Globus pallidus (tissue), 1 donor: ENCODE data around the gene ACY1.
"Not testable (repeated sequence)": the region's sequence is repeated elsewhere in the genome, so short reads cannot be mapped to it uniquely, and the experiment has no call there.

ENCODE experiments used
- DNase-seq: peaks from one replicate; pipeline ENCODE4 v3.0.0-alpha.2; 2015; ENCODE audit warnings: low spot score

The ACY1 gene

GRCh38 chr3:52024765-52025452 lies 41.6 kb downstream of the ACY1 start:
- no peak for DNase-seq

DNA sequence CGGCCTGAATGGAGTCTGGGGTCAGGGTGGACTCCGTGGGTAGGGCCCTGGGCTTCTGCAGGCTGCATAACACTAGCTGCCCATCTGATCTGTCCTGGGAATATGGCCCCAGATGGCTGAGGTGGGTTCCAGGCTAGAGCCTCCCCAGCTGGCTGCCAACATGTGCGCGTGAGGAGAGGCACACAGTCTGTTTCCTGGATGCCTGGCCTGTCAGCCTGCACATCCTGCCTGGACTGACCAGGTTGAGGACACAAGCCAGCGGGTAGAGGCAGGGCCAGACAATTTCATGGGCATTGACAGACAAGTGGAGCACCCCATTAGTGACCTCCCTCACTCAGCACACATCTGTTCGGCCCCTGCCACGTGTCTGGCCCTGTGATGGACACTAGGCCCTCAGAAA lies 42.1 kb downstream of the ACY1 start:
- no peak for DNase-seq

DNA sequence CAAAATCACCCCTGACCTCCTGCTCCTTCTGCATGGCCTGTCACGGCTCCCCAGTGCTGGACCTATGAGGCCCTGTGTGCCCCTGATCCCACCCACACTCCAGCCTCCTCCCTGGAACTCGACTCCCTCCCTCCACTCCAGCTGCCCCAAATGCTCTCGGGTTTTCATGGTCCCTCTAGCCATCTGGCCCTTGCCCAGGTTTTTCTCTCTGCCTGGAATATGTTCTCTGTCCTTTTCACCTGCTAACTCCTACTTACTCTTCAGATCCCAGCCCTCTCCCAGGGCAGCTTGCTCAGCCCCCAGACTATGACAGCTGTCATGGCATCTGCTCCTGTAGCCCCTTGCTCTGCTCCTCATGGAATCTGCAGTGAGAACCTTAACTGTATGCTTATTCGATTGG lies 42.7 kb downstream of the ACY1 start:
- no peak for DNase-seq

DNA sequence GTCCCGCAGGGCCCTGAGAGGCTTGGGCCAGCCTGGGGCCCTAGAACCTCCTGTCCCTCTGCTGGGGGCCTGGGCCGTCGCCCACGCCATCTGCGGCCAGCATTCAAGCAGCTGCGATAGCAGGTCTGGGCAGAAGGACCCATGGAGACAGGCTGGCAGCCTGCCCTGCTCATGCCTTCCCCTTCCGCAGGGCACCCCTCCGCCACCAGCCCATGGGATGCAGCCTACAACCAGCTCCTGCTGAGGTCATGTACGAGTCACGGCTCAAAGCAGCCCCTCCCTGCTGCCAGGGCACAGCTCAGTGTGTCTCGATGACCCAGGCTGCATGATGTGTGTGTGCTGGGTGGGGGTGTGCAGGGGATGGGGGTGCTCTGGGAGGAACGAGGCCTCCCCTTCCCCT lies 45.2 kb downstream of the ACY1 start:
- peak; percentile 89 for DNase-seq

DNA sequence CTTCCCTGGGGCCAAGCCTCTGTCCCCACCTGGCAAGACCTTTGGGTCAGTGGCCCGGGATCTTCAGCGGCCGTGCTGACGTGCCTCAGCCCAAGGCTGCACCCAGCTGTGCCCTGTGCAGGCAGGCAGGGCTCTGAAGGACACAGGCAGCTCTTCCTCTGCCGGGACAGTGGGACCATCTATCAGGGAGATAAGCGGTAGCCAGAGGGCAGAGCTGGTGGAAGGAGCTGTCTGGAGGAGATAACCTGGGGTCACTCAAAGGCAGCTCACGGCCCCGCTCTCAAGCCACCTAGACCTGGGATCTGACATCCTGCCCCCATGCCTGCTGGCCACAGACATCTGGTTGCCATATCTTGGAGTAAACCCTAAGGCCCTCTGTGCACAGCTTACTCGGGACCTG lies 45.7 kb downstream of the ACY1 start:
- no peak for DNase-seq

DNA sequence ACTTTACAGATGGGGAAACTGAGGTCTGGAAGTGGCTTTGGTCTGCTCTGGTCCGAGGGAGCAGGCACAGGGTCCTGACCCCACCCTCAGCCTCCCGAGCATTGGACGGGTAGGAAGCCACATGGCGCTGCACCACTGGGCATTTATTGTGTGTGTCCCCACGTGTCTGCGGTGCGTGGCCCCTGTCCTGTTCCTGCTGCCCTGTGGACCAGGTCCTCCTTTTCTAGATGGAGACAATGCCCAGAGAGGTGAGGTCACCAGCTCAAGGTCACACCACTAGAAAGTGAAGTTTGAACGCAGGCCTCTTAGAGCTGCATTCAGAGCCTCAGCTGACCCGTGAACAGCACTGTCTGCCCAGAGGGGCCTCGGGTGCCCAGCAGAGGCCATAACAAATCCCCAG lies 46.2 kb downstream of the ACY1 start:
- DNase-seq: no peak

DNA sequence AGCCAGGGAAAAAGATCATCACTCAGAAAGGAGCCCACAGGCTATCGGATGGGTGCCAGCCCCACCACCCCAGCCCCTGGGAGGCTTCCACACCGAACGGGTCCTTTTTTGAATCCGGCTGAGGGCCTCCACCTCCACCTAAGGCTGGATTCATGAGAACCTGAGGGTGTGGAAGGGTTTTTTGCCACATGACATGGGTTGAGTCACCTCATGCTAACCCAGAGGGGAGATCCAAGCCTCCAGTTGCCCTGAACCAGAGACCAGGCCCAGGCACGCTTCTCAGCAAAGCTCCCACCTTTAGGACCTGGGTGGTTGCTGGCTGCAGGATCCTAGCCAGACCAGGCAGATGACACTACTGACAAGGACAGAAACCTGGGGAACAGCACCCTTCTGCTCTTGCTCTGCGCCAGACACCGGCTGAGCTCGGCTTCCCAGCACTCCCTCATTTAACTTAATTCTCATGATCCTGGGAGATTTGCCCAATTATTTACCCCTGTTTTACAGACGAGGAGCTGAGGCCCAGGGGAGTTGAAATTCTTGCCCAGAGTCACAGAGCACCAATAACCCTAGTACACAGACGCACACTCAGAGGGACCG lies 47.5 kb downstream of the ACY1 start:
- DNase-seq: no peak

GRCh38 chr3:52031896-52032295 lies 48.6 kb downstream of the ACY1 start:
- no peak for DNase-seq

- peak; percentile 71 for DNase-seq
Measured at GRCh38 chr3:52032702-52033408, 49.5 kb downstream of the ACY1 start.

DNA sequence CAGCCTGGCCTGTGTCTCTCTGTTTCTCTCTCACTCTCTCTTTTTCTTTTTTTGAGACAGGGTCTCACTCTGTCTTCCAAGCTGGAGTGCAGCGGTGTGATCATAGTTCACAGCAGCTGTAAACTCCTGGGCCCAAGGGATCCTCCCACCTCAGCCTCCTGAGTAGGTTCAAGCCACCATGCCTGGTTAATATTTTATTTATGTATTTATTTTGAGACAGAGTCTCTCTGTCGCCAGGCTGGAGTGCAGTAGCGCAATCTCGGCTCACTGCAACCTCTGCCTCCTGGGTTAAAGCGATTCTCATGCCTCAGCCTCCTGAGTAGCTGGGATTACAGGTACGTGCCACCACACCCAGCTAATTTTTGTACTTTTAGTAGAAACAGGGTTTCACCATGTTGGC lies 50.4 kb downstream of the ACY1 start:
- not testable (repeated sequence) for DNase-seq

DNA sequence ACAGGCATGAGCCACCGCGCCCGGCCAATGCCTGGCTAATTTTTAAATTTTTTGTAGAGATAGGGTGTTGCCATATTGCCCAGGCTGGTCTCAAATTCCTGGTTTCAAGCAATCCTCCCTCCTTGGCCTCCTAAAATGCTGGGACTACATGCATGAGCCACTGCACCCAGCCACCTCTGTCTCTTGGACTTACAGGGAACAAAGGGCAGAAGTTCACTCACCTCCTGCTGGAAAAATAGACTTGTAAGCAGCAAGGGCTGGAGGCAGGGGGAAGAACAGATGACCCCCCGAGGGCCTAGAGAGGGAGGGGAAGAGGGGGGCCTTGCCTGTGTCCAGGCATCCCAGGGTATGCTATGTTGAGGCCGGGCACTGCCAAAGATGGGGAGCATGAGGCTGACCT lies 50.9 kb downstream of the ACY1 start:
- DNase-seq: no peak

GRCh38 chr3:52034651-52035050 lies 51.3 kb downstream of the ACY1 start:
- no peak for DNase-seq

DNA sequence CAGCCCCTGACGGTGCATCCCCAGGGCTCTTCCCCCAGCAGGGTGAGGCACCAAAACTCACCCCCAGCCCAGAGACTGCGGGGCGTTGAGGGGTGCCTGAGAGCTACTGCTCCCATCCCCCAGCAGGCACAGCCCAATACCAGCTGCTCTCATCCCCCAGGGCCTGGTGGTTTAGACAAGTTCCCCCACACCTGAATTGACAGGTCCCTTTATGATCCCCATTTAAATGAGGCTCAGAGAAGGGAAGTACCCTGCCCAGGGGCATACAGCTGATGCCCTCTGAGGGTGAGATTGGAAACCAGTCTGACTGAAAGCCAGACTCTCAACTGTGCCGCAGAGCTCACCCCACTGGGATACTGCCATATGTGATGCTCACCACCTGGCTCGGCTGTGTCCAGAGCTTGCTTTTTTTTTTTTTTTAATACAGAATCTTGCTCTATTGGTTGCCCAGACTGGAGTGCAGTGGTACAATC lies 52.9 kb downstream of the ACY1 start:
- DNase-seq: no peak

- DNase-seq: no peak
Measured at GRCh38 chr3:52036829-52037228, 53.5 kb downstream of the ACY1 start.

GRCh38 chr3:52037291-52037690 lies 54.0 kb downstream of the ACY1 start:
- no peak for DNase-seq

GRCh38 chr3:52038227-52038626 lies 54.9 kb downstream of the ACY1 start:
- no peak for DNase-seq
